ENCODE data around the gene ACP3.
"Not testable (repeated sequence)": the region's sequence is repeated elsewhere in the genome, so short reads cannot be mapped to it uniquely, and the experiment has no call there.

The ACP3 gene

DNA sequence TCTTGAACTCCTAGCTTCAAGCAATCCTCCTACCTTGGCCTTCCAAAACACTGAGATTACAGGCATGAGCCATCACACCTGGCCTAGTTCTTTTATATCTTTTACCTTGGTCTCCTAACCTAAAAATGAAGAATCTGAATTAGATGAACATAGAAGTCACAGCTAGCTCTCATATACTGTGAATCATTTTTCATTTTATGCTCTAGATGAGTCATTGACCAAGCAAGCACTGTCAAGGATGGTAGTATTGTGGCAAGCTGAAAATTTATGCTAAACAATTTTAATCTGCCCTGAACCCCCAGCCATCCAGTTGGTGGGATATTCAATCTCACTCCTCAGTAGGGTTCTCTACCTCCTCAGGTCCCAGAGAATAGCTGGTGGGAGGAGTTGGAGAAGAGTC lies 51.8 kb downstream of the ACP3 start:
- DNase-seq = no peak

DNA sequence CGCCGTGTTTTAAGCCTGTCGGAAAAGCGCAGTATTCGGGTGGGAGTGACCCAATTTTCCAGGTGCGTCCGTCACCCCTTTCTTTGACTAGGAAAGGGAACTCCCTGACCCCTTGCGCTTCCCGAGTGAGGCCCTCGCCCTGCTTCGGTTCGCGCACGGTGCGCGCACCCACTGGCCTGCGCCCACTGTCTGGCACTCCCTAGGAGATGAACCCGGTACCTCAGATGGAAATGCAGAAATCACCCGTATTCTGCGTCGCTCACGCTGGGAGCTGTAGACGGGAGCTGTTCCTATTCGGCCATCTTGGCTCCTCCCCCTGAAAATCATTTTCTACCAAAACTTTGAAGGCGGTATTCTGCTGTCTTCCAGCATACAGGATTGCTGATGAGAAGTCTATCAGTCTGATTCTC lies 59.7 kb downstream of the ACP3 start:
- not testable (repeated sequence) for DNase-seq

DNA sequence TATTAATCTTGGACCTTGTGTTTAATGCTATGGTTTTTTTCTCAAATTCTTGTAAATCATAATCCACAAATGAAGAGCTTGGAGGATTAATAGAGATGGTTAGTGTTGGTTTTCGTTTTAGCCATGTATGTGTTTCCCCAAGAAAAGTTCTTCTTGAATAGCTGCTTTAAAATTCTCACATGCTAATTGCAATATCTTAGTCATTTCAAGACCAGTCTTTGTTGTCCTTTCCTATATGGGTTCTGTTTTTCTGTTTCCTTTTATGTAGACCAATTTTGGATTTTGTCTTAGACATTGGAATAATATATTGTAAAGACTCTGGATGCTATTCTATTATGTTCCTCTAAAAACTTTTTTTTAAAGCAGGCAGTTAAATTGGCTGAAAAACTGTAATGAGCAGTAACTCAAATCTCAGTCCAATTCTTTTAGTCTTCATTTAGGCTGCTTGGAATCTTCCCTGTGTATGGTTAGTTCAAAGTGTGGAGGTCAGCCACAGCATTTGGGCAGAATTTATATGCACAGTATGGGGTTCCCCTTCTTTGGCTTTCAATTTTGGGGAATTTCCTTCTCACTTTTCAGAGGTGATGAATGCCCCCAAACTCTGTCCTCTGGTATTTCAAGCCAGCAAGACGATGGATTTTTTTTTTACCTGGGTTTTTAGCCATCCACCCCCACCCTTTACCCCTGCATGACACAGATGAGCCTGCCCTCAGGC lies 61.0 kb downstream of the ACP3 start:
- no peak for DNase-seq

DNA sequence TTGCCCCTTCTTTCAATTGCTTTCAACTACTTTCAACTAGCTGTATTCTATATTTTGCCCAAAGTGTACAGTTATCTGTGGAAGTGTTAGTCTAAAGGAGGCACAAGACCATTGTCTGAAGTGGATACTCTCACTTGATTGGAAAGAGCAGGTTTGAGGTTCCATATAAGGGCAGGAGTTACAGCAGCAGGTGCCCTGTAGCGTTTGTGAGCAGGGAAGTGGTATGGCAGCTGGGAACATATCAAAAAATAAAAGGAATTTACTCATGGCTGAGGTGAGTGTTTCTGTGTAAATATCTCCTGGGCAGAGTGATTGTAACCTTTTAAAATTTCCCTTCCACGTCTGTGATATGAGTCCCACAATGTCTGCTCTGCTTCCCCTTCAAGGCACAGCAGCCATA lies 61.6 kb downstream of the ACP3 start:
- DNase-seq = no peak

DNA sequence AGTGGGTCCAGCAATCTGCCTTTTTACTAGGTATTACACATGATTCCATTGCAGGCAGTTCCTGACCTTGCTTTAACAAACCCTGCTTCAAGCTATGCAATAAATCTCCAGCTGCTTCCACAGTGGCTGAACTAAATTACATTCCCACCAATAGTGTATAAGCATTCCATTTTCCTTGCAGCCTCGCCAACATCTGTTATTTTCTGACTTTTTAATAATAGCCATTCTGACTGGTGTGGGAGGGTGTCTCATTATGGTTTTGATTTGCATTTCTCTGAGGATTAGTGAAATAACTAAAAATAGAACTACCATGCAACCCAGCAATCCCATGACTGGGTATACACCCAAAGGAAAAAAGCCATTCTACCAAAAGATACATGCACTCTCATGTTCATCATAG lies 63.7 kb downstream of the ACP3 start:
- DNase-seq = peak; percentile 18

GRCh38 chr3:132381348-132381944 lies 64.2 kb downstream of the ACP3 start:
- DNase-seq = no peak

DNA sequence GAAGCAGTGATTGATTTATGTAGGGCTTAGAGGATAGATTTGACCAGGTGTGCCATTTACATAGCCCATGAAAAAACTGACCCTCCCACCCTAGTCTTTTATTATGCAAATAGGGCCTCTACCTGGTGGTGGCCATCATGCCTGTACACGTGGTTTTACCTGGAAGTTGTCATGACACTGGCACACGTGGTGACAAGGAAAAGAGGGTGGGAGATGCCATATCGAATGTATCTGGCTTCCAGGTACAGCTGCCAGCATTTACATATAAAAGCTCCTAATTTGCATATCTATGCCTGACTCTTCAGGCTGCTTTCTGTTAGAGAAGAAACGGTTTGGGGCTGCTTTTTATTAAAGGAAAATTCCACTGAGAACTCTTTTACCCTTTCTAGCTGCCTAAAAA lies 65.1 kb downstream of the ACP3 start:
- DNase-seq = no peak

- DNase-seq = no peak
These were observed 65.5 kb downstream of the ACP3 start for GRCh38 chr3:132382688-132383194.

DNA sequence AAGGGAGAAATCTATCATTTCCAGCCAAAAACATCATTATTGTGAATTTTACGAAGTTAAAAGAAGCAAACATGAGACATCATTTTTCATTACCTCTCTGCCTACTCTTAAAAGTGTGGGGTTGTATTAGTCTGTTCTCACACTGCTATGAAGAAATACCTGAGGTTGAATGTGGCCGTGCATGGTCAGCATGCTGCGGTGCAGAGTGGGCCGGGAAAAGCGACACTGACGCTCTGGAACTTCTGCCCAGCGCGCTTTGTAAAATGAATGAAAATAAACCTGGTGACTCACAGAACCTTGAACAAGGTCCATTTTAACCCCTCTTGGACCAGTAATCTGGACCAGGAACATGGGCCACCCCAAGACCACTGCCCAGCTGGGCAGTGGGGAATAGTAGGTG lies 69.1 kb downstream of the ACP3 start:
- DNase-seq = no peak

- DNase-seq = peak; percentile 67
These were observed 75.5 kb downstream of the ACP3 start for GRCh38 chr3:132392675-132393074.

- no peak for DNase-seq
These were observed 77.1 kb downstream of the ACP3 start for GRCh38 chr3:132394320-132394719.

- DNase-seq = no peak
These were observed 77.9 kb downstream of the ACP3 start for GRCh38 chr3:132395126-132395525.

DNA sequence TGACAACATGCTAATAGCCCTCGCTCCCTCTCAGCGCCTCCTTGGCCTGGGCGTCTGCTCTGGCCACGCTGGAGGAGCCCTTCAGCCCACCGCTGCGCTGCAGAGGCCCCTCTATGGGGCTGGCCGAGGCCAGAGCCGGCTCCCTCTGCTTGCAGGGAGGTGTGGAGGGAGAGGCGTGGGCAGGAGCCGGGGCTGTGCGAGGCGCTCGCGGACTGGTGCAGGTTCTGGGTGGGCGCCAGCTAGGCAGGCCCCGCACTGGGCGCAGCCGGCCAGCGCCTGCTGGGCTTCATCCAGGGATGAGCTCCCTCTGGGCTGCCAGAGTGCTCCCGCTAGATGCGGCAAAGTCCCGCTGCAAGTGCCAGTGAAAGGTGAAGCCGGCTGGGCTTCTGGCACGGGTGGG lies 79.0 kb downstream of the ACP3 start:
- DNase-seq = no peak

DNA sequence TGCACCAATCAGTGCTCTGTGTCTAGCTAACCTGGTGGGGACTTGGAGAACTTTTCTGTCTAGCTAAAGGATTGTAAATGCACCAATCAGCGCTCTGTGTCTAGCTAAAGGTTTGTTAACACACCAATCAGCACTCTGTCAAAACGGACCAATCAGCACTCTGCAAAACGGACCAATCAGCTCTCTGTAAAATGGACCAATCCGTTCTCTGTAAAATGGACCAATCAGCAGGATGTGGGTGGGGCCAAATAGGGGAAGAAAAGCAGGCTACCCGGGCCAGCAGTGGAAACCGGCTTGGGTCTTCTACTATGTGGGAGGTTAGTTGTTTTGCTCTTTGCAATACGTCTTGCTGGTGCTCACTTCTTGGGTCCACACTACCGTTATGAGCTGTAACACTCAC lies 79.6 kb downstream of the ACP3 start:
- DNase-seq = not testable (repeated sequence)

DNA sequence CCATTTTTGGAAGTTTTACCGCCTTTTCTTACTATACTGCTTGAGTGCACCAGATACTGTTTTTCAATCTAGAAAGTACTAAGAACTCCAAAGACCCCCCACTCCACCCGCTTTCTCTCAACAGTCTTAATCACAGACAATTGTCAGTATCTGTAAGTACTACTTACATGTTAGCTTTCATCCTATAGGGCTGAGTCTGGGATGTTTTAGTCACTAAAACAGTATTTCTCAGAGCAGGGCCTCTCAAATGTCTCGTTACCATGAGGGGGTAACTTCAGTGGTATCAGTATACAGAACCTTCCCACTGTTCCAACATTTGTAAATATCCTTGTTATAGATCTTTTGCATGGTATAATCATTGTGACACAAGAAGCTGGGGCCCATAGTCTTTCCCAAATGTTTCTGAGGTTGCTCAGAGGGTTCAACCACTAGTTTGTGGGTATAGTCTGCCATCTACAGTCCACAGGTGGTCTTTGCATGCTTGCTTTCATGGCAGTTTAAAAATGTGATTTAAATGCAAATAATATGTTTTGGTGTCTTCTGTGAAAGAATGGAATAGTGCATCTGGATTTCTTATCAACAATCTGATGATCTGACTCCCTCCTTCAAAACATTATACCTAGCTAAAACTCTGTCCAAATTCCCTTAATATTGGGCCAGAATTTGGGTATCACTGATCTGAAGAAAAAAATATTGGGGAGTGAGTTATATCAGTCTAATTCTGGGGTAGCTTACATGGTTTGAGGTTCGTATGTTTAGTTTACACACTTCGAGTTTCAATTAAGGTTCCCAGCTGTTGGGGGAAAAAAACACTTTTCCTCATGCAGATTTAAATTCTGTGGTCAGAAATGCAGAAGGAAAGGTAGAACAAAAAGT lies 82.1 kb downstream of the ACP3 start:
- peak; percentile 54 for DNase-seq

- DNase-seq = no peak
These were observed 84.0 kb downstream of the ACP3 start for GRCh38 chr3:132401255-132401654.

DNA sequence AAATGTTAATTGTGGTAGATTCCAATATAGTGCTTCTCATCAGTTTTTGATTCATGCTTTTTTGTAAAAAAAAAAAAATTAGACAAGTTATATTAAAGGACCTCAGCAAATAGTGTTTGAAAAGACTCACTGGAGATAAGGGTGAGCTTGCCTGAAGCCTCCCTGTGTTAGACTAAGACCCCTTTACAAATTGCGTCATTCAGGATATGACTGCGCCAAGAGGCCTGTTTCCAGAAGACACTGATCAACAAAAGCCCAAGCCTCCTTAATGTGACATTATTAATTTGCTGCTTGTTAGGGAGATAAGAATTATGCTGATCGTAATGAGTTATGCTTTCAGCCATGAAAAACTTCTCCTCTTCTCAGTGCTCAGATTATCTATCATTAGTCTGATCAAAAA lies 87.1 kb downstream of the ACP3 start:
- no peak for DNase-seq

GRCh38 chr3:132405188-132405587 lies 88.0 kb downstream of the ACP3 start:
- no peak for DNase-seq

DNA sequence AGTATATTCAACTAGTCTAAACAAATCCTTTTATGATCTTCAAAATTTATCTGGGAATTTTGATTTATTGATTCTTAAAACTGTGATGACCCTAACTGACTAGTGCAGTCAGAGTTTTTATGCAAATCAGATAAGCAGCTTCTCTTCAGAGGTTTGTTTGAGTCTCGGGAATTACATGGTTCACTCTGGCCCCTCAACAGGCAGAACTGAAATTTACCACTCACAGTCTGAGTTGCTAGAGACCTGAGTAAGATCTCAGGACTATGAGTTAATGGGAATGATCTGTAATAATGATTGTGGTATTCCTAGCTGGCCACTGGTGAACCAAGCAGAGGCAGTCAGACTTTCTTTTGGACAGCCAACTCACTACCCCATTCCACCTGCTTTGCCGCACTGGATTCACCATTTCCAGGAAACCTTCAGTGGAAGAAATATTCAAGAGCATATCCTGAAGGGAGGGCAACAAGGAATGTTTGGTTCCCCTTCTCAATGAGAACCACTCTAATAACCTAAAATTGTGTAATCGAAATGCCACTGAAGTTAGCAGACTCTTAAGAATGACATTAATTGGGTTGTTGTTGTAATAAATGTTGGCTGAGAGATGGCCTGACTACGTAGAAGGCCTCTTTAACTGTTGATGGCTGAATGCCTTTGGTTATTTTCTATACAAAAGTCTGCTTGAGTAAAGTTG lies 88.5 kb downstream of the ACP3 start:
- no peak for DNase-seq

DNA sequence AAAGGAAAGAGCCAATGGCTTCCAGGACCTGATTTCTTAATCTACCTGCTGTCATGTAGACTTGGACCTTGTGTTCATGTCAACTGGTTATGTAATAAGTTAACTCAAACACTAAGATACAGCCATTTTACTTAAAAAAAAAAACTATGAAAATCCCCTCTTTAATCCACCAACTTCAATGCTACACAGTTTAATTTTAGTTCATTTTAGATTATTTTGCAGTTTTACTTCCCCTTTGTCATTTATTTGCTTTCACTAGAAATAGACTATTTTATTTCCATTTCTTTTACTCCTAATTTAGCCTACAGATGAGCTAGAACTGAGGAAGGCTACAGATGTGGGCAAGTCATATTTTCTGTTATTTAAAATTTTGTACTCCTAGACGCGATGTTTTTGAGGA lies 89.4 kb downstream of the ACP3 start:
- no peak for DNase-seq

DNA sequence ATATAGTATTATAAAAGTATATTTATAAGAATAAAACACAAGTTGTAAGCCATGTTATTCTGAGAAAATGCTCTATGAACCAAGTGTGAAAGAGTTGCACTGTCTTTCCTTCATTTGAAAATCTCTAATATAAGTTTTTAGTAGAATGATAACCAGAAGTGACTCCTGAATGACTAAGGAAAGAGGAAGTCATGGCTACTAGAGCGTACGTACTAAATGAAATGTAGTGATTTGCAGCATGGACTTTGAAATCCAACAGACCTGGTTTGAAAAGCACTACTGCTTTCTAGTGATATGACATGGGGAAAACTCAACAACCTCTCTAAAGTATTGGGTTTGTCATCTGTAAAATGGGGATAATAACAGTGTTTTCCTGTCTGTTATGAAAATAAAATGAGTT lies 89.8 kb downstream of the ACP3 start:
- DNase-seq = peak; percentile 68

Data from inflammatory macrophage treated with lipopolysaccharide for 4 hours (primary cell).